Lung (tissue), 12 donors: ENCODE measurements around the gene SUPT16H. TPM values are rescaled to one million over a fixed set of nuclear protein-coding genes. Genes with fewer than 3 reads are reported as not detected.

Source experiments
- ATAC-seq: fragments of 200-7000 bp; cut with Tn5 transposase; one replicate; pipeline ENCODE4 v1.9.1; 2020; ENCODE audit warnings: moderate number of reproducible peaks; ENCODE audit not compliant: insufficient read depth, low FRiP score
- DNase-seq, 3 donors: peaks; one replicate each; pipeline ENCODE4 v3.0.0-alpha.2; 2013 to 2017
- H3K27ac ChIP-seq, 2 donors: one replicate each; pipeline ENCODE4 v1.5.1; 2013; ENCODE audit warnings: mild to moderate bottlenecking in 2 of 2, moderate library complexity in 2 of 2, control low read depth in 1 of 2, inconsistent platforms in 1 of 2, low read depth in 1 of 2, low read length in 1 of 2
- H3K27me3 ChIP-seq, 3 donors: one replicate each; pipeline ENCODE4 v1.5.1; 2013; ENCODE audit warnings: low read length in 2 of 3; ENCODE audit not compliant: control insufficient read depth in 3 of 3, insufficient read depth in 3 of 3
- H3K36me3 ChIP-seq, 4 donors: one replicate each; pipeline ENCODE4 v1.5.1; 2013; ENCODE audit warnings: low read length in 4 of 4, mild to moderate bottlenecking in 1 of 4, moderate library complexity in 1 of 4; ENCODE audit not compliant: control insufficient read depth in 4 of 4, insufficient read depth in 4 of 4
- H3K4me1 ChIP-seq, 5 donors: one replicate each; pipeline ENCODE4 v1.5.1; 2013; ENCODE audit warnings: low read length in 5 of 5, mild to moderate bottlenecking in 2 of 5, moderate library complexity in 1 of 5; ENCODE audit not compliant: control insufficient read depth in 5 of 5, insufficient read depth in 5 of 5
- H3K4me3 ChIP-seq: one replicate; pipeline ENCODE4 v1.5.1; 2013; ENCODE audit warnings: mild to moderate bottlenecking, control low read depth, moderate library complexity
- H3K9ac ChIP-seq, 2 donors: one replicate each; pipeline ENCODE4 v1.5.1; 2013; ENCODE audit warnings: low read length in 2 of 2, control low read depth in 1 of 2; ENCODE audit not compliant: insufficient read depth in 1 of 2
- H3K9me3 ChIP-seq, 4 donors: one replicate each; pipeline ENCODE4 v1.5.1; 2013; ENCODE audit warnings: low read length in 3 of 4, mild to moderate bottlenecking in 1 of 4, moderate library complexity in 1 of 4; ENCODE audit not compliant: control insufficient read depth in 4 of 4, insufficient read depth in 3 of 4
- CTCF ChIP-seq: IDR thresholded peaks from 2 replicates; pipeline ENCODE4 v1.5.1; 2012; ENCODE audit warnings: mild to moderate bottlenecking; ENCODE audit errors: control extremely low read depth, extremely low read depth
- WGBS, 2 donors: extraction: QIAGEN DNeasy Blood & Tissue Kit; methylation state at CpG; one replicate each; pipeline ENCODE4 v1.1.7; 2013; 5-methylcytosine and 5-hydroxymethylcytosine counted together
- polyA plus RNA-seq, 2 donors: library from polyadenylated mRNA; stranded (reverse); fragments of 200-250 nt; gene quantifications; one replicate each; pipeline ENCODE4 v1.2.1, GENCODE V29; 2013
- total RNA-seq, 2 donors: library from RNA; depleted of rRNA in 1 of 2; stranded (reverse); fragments of >200 nt in 1 of 2; gene quantifications; one replicate each; pipeline ENCODE4 v1.2.1, GENCODE V29; 2014 to 2021
- donor health status: control.
- donor health status: control.
- donor health status: Bipolar disorder and iron deficiency.
- donor health status: healthy.
- donor health status: DM: yes; HTN: yes; CAD: no.

The SUPT16H gene
- total and polyA plus RNA-seq, 4 donors = 45.3 to 63.7 (median 47.2) TPM

GRCh38 chr14:21426692-21427091 lies 42.9 kb upstream of the SUPT16H start:
- ATAC-seq (no peak), DNase-seq (no peak)
- Histone ChIP-seq H3K4me3 (no peak overlapping the region), H3K4me1 (no peaks in the 10 kb centered on the region), H3K36me3 (peaks cover 44 to 79% (median 60%) of the 10 kb centered on the region in 4 donors), H3K9me3 (no peaks in the 10 kb centered on the region), H3K27me3 (no peaks in the 10 kb centered on the region), H3K27ac (no peak overlapping the region), H3K9ac (no peak overlapping the region)
- WGBS, 2 donors = 84 to 98% methylated on average over 1 of the region's 1 CpG
- no peak for TF ChIP-seq CTCF

DNA sequence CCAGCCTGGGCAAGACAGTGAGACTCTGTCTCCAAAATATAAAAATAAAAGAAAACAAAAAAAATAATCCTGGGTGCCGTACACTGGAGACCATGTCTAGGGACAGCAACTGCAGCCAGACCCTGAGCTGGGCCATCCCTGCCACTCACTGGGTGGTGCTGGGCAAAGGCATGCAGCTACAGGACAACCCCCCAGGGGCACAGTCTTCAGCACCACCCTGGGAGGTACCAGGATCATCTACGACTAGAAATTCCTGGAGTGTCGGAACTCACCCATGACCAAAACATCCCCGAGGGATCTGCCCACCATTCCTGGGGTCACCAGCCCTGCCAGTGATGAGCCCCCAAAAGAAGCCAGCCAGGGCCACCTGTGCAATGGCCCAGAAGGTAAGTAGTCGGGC lies 35.7 kb upstream of the SUPT16H start:
- peaks cover 28 to 50% (median 35%) of the 10 kb centered on the region in 4 donors for H3K36me3 ChIP-seq
- no peaks in the 10 kb centered on the region for H3K9me3 ChIP-seq
- no peak overlapping the region for H3K4me3 ChIP-seq
- H3K27me3 ChIP-seq = no peaks in the 10 kb centered on the region
- H3K27ac ChIP-seq = no peak overlapping the region
- 94% methylated on average over 5 of the region's 5 CpGs for WGBS, 2 donors
- no peak for ATAC-seq
- DNase-seq = no peak
- H3K9ac ChIP-seq = no peak overlapping the region
- no peak for TF ChIP-seq CTCF
- H3K4me1 ChIP-seq = no peaks in the 10 kb centered on the region

GRCh38 chr14:21415329-21415728 lies 31.5 kb upstream of the SUPT16H start:
- 96% methylated on average over 4 of the region's 4 CpGs for WGBS, 2 donors
- H3K4me3 ChIP-seq = no peak overlapping the region
- no peaks in the 10 kb centered on the region for H3K4me1 ChIP-seq
- no peak for TF ChIP-seq CTCF
- DNase-seq (no peak), ATAC-seq (no peak)
- no peak overlapping the region for H3K27ac ChIP-seq
- no peaks in the 10 kb centered on the region for H3K9me3 ChIP-seq
- peaks cover 25 to 53% (median 40%) of the 10 kb centered on the region in 4 donors for H3K36me3 ChIP-seq
- no peaks in the 10 kb centered on the region for H3K27me3 ChIP-seq
- H3K9ac ChIP-seq = no peak overlapping the region

DNA sequence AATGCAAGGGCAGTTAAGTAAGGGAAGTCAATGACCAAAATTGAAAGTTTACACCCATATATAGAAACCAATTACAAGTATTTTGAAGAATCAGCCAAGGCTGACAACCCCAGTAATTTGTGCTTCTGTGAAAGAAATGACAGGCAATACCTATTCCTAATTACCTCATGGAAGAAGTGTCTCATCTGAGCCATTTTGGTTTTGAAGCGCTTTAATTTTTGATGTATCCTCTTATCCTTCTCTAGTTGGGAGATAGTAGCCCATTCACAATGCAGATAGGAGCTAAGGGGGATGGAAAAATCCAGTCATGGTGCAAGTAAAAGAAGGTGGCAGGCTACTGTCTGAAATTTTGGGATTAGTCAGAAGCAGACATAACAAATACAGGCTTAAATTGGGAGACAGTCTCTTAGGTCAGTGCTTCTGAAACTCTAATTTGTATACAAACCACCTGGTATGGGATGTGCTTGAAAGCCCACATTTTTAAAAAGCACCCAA lies 30.4 kb upstream of the SUPT16H start:
- TF ChIP-seq CTCF = no peak
- WGBS, 2 donors = 95 to 100% methylated on average over 1 of the region's 1 CpG
- DNase-seq = no peak
- no peaks in the 10 kb centered on the region for H3K4me1 ChIP-seq
- H3K36me3 ChIP-seq = peaks cover 18 to 62% (median 36%) of the 10 kb centered on the region in 4 donors
- H3K27me3 ChIP-seq = no peaks in the 10 kb centered on the region
- H3K4me3 ChIP-seq = no peak overlapping the region
- no peak overlapping the region for H3K9ac ChIP-seq
- no peaks in the 10 kb centered on the region for H3K9me3 ChIP-seq
- no peak for ATAC-seq
- no peak overlapping the region for H3K27ac ChIP-seq
